Trophoblast cell (in vitro differentiated cells and primary cell): ENCODE measurements around the gene CST8.
"Not testable (repeated sequence)": the region's sequence is repeated elsewhere in the genome, so short reads cannot be mapped to it uniquely, and the experiment has no call there.

Experiments
- DNase-seq, 2 donors: peaks; one replicate each; pipeline ENCODE4 v3.0.0-alpha.2; 2016
- H2AFZ ChIP-seq: 2 replicates; pipeline ENCODE4 v1.6.1; 2013; ENCODE audit warnings: low read length, moderate library complexity, mild to moderate bottlenecking; ENCODE audit not compliant: insufficient read depth, poor library complexity
- H2AK5ac ChIP-seq: 2 replicates; pipeline ENCODE4 v1.6.1; 2013; ENCODE audit warnings: mild to moderate bottlenecking, low read length
- H2BK120ac ChIP-seq: 2 replicates; pipeline ENCODE4 v1.6.1; 2013; ENCODE audit warnings: low read length, mild to moderate bottlenecking, moderate library complexity; ENCODE audit not compliant: insufficient read depth, poor library complexity
- H2BK12ac ChIP-seq: 2 replicates; pipeline ENCODE4 v1.6.1; 2013; ENCODE audit warnings: mild to moderate bottlenecking, low read length, moderate library complexity
- H2BK5ac ChIP-seq: 2 replicates; pipeline ENCODE4 v1.6.1; 2013; ENCODE audit warnings: low read length, low read depth, moderate library complexity, mild to moderate bottlenecking; ENCODE audit not compliant: poor library complexity
- H3K14ac ChIP-seq: 2 replicates; pipeline ENCODE4 v1.6.1; 2013; ENCODE audit warnings: mild to moderate bottlenecking, low read length
- H3K18ac ChIP-seq: 2 replicates; pipeline ENCODE4 v1.6.1; 2013; ENCODE audit warnings: mild to moderate bottlenecking, low read length
- H3K23ac ChIP-seq: 2 replicates; pipeline ENCODE4 v1.6.1; 2013; ENCODE audit warnings: low read length
- H3K27ac ChIP-seq: 2 replicates; pipeline ENCODE4 v1.5.1; 2013; ENCODE audit warnings: low read depth, mild to moderate bottlenecking, inconsistent platforms, low read length, moderate library complexity
- H3K27me3 ChIP-seq: 2 replicates; pipeline ENCODE4 v1.6.1; 2013; ENCODE audit warnings: inconsistent platforms, mild to moderate bottlenecking, low read length, moderate library complexity; ENCODE audit not compliant: insufficient read depth
- H3K36me3 ChIP-seq, 2 experiments: 1 replicate in 1 of 2; 2 replicates in 1 of 2; pipeline ENCODE4 v1.6.1; 2013; ENCODE audit warnings: low read length in 2 of 2, mild to moderate bottlenecking in 2 of 2, moderate library complexity in 1 of 2; ENCODE audit not compliant: insufficient read depth in 2 of 2, control insufficient read depth in 1 of 2
- H3K4ac ChIP-seq: 2 replicates; pipeline ENCODE4 v1.6.1; 2013; ENCODE audit warnings: low read depth, mild to moderate bottlenecking, low read length, moderate library complexity
- H3K4me1 ChIP-seq, 2 experiments: 1 replicate in 1 of 2; 2 replicates in 1 of 2; pipeline ENCODE4 v1.6.1; 2013; ENCODE audit warnings: low read length in 2 of 2, mild to moderate bottlenecking in 2 of 2, moderate library complexity in 1 of 2; ENCODE audit not compliant: insufficient read depth in 2 of 2, control insufficient read depth in 1 of 2
- H3K4me2 ChIP-seq: 2 replicates; pipeline ENCODE4 v1.6.1; 2013; ENCODE audit warnings: inconsistent platforms, mild to moderate bottlenecking, low read length, moderate library complexity
- H3K4me3 ChIP-seq: 2 replicates; pipeline ENCODE4 v1.5.1; 2013; ENCODE audit warnings: mild to moderate bottlenecking, low read depth, low read length, inconsistent platforms
- H3K79me1 ChIP-seq: one replicate; pipeline ENCODE4 v1.6.1; 2013; ENCODE audit warnings: low read length
- H3K79me2 ChIP-seq: 2 replicates; pipeline ENCODE4 v1.6.1; 2013; ENCODE audit warnings: low read length, mild to moderate bottlenecking; ENCODE audit not compliant: control insufficient read depth, insufficient read depth, poor library complexity
- H3K9ac ChIP-seq: 2 replicates; pipeline ENCODE4 v1.6.1; 2013; ENCODE audit warnings: mild to moderate bottlenecking, low read length
- H3K9me3 ChIP-seq: 2 replicates; pipeline ENCODE4 v1.6.1; 2013; ENCODE audit warnings: low read depth, mild to moderate bottlenecking, control low read depth, inconsistent platforms, low read length; ENCODE audit not compliant: insufficient read depth
- H4K12ac ChIP-seq: 2 replicates; pipeline ENCODE4 v1.6.1; 2013; ENCODE audit warnings: low read depth, mild to moderate bottlenecking, low read length, moderate library complexity
- H4K8ac ChIP-seq: 2 replicates; pipeline ENCODE4 v1.6.1; 2013; ENCODE audit warnings: low read depth, mild to moderate bottlenecking, low read length, moderate library complexity
- H4K91ac ChIP-seq: one replicate; pipeline ENCODE4 v1.6.1; 2013; ENCODE audit warnings: low read depth, mild to moderate bottlenecking, low read length, moderate library complexity
- WGBS: extraction: QIAGEN DNeasy Blood & Tissue Kit; methylation state at CpG from one replicate; pipeline ENCODE4 v1.1.7; 2013; ENCODE audit warnings: missing lambda C conversion rate; ENCODE audit not compliant: insufficient read length, insufficient coverage; ENCODE audit errors: extremely low coverage; 5-methylcytosine and 5-hydroxymethylcytosine counted together

CST8 gene

DNA sequence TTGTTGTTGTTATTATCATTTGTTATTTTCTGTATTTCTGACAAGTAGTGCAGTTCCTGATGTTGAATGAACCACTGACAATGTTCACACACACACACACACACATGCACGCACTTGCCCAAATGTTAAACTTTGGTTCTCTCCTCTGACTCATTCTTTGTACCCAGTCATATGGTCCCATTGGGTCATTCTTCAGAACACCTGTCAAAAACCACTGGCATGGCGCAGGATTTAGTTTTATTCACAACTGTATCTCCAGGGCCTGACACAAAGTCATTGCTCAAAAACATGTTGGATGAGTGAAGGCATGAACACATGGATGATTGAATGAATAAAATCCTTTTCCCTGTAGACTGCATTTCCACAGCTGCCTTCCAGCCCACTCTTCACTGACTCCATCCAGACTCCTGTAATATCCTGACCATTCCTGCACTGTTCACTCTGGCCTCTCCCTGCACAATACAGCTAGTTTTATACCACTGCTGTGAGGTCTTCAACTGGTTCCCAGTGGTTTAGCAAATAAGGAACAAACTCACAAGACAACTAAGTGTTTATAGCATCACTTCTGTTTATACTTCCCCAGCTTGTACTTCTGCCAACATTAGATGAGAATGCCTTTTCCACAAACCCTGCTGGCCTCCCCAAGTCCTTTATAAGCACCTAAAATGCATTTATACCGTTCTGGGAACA lies 31.3 kb upstream of the CST8 start:
- H3K79me2 ChIP-seq, result no peaks in the 10 kb centered on the region
- H3K79me1 ChIP-seq, result no peaks in the 10 kb centered on the region
- no peak overlapping the region for H4K12ac ChIP-seq
- H3K9me3 ChIP-seq, result peaks cover 5% of the 10 kb centered on the region
- no peak overlapping the region for H3K9ac ChIP-seq
- H2BK12ac ChIP-seq, result no peak overlapping the region
- H3K14ac ChIP-seq, result no peak overlapping the region
- no peak overlapping the region for H3K4me3 ChIP-seq
- no peaks in the 10 kb centered on the region for H3K27me3 ChIP-seq
- H3K4me2 ChIP-seq, result no peak overlapping the region
- no peaks in the 10 kb centered on the region for H3K36me3 ChIP-seq
- no CpG with 5 or more reads among the region's 3 CpGs for WGBS
- H2AK5ac ChIP-seq, result no peak overlapping the region
- no peak overlapping the region for H2BK120ac ChIP-seq
- H3K4me1 ChIP-seq, result no peaks in the 10 kb centered on the region
- H3K4ac ChIP-seq, result no peak overlapping the region
- H4K91ac ChIP-seq, result no peak overlapping the region
- H2BK5ac ChIP-seq, result no peak overlapping the region
- no peak for DNase-seq
- H3K27ac ChIP-seq, result no peak overlapping the region
- no peak overlapping the region for H3K18ac ChIP-seq
- no peak overlapping the region for H3K23ac ChIP-seq
- H2AFZ ChIP-seq, result no peak overlapping the region
- no peak overlapping the region for H4K8ac ChIP-seq

DNA sequence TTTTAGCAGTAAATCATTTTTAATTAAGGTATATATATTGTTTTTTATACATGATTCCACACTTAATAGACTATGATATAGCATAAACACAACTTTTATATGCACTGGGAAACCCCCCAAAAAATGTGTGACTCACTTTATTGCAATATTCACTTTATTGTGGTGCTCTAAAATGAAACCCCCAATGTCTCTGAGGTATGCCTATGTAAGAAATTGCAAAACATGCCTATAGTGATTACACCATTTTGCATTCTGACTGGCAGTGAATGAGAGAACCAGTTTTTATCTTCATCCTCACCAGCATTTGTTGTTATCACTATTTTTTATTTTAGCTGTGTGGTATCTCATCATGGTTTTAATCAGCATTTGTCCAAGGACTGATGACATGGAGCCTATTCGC lies 29.7 kb upstream of the CST8 start:
- Histone ChIP-seq H3K79me1 (no peaks in the 10 kb centered on the region), H2BK5ac (no peak overlapping the region), H4K91ac (no peak overlapping the region), H3K36me3 (no peaks in the 10 kb centered on the region), H3K9ac (no peak overlapping the region), H3K79me2 (no peaks in the 10 kb centered on the region), H3K27ac (no peak overlapping the region), H2BK12ac (no peak overlapping the region), H3K4me2 (no peak overlapping the region), H3K4me3 (no peak overlapping the region), H4K12ac (no peak overlapping the region), H3K18ac (no peak overlapping the region), H3K9me3 (peaks cover 7% of the 10 kb centered on the region), H3K27me3 (no peaks in the 10 kb centered on the region), H2AFZ (no peak overlapping the region), H2AK5ac (no peak overlapping the region), H3K23ac (no peak overlapping the region), H3K4ac (no peak overlapping the region), H2BK120ac (no peak overlapping the region), H3K4me1 (no peaks in the 10 kb centered on the region), H4K8ac (no peak overlapping the region), H3K14ac (no peak overlapping the region)
- DNase-seq, result no peak
- WGBS, result no CpG with 5 or more reads among the region's 1 CpG

DNA sequence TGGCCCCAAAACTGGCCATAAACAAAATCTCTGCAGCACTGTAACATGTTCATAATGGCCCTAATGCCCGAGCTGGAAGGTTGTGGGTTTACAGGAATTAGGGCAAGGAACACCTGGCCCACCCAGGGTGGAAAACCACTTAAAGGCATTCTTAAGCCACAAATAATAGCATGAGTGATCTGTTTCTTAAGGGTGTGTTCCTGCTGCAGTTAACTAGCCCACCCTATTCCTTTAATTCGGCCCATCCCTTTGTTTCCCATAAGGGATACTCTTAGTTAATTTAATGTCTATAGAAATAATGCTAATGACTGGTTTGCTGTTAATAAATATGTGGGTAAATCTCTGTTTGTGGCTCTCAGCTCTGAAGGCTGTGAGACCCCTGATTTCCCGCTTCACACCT lies 24.0 kb upstream of the CST8 start:
- H2BK12ac ChIP-seq, H3K18ac ChIP-seq, H3K27ac ChIP-seq, H3K27me3 ChIP-seq, H2AK5ac ChIP-seq, H2BK5ac ChIP-seq, H3K4me1 ChIP-seq, H3K4me3 ChIP-seq, H4K8ac ChIP-seq, H3K36me3 ChIP-seq, H3K79me1 ChIP-seq, H3K14ac ChIP-seq, H2BK120ac ChIP-seq, H4K12ac ChIP-seq, H3K23ac ChIP-seq, H2AFZ ChIP-seq, H3K9me3 ChIP-seq, H3K9ac ChIP-seq, H3K4me2 ChIP-seq, H3K79me2 ChIP-seq, DNase-seq, H4K91ac ChIP-seq, H3K4ac ChIP-seq: not testable (repeated sequence)
- WGBS, result no CpG with 5 or more reads among the region's 3 CpGs

DNA sequence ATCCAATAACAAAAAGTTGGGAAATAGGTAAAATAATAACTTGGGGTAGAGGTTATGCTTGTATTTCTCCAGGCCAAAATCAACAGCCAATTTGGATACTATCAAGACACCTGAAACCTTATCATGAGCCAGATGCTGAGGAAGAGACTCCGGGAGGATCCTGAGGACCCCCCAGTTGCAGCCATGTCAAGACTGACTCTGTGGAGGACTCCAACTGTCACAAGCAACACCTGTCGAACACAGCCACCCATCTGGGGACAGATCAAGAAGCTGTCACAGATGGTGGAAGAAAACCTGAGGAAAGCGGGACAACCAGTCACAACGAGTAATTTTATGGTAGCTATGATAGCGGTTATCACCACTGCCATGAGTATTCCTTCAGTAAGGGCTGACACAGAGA lies 18.6 kb upstream of the CST8 start:
- H3K36me3 ChIP-seq, DNase-seq, H3K18ac ChIP-seq, H3K9ac ChIP-seq, H2AK5ac ChIP-seq, H3K14ac ChIP-seq, H3K4me1 ChIP-seq, H2BK120ac ChIP-seq, H3K9me3 ChIP-seq, H4K12ac ChIP-seq, H3K27me3 ChIP-seq, H3K4ac ChIP-seq, H3K79me1 ChIP-seq, H3K79me2 ChIP-seq, H4K91ac ChIP-seq, H2BK5ac ChIP-seq, H2AFZ ChIP-seq, H3K23ac ChIP-seq, H3K27ac ChIP-seq, H2BK12ac ChIP-seq, H3K4me3 ChIP-seq, H3K4me2 ChIP-seq, H4K8ac ChIP-seq: not testable (repeated sequence)
- no CpG with 5 or more reads among the region's 5 CpGs for WGBS
